Bronchial epithelial cell (primary cell): ENCODE data around the gene ZSCAN20. TPM values are rescaled to one million over a fixed set of nuclear protein-coding genes. Genes with fewer than 3 reads are reported as not detected.

Experiments
- DNase-seq: peaks from one replicate; pipeline ENCODE4 v3.0.0-alpha.2; 2010; ENCODE audit warnings: low read depth
- FAIRE-seq: peaks from 2 replicates; lab custom pipeline; 2011; peaks lifted over from hg19 to GRCh38; lab: Jason Lieb, UNC
- H3K27me3 ChIP-seq: 2 replicates; pipeline ENCODE4 v1.5.1; 2011; ENCODE audit warnings: low read length; ENCODE audit not compliant: control insufficient read depth, insufficient read depth
- H3K36me3 ChIP-seq: 2 replicates; pipeline ENCODE4 v1.5.1; 2011; ENCODE audit warnings: low read length; ENCODE audit not compliant: control insufficient read depth, insufficient read depth
- H3K4me3 ChIP-seq: 2 replicates; pipeline ENCODE4 v1.5.1; 2011; ENCODE audit warnings: mild to moderate bottlenecking, low read depth, low read length, control low read depth
- total RNA-seq: library from RNA; depleted of rRNA; stranded (reverse); fragments of >200 nt; gene quantifications from 2 replicates; pipeline ENCODE4 v1.2.1, GENCODE V29; 2014
- TF ChIP-seq, protein P1 (sequence below): IDR thresholded peaks from 2 replicates; pipeline ENCODE4 v1.5.1; 2011; ENCODE audit warnings: mild to moderate bottlenecking, moderate library complexity, low read length, control low read depth, inconsistent platforms; ENCODE audit not compliant: insufficient read depth, severe bottlenecking

Gene ZSCAN20
- total RNA-seq, 1 donor from 2014 or later = 8.2 TPM

DNA sequence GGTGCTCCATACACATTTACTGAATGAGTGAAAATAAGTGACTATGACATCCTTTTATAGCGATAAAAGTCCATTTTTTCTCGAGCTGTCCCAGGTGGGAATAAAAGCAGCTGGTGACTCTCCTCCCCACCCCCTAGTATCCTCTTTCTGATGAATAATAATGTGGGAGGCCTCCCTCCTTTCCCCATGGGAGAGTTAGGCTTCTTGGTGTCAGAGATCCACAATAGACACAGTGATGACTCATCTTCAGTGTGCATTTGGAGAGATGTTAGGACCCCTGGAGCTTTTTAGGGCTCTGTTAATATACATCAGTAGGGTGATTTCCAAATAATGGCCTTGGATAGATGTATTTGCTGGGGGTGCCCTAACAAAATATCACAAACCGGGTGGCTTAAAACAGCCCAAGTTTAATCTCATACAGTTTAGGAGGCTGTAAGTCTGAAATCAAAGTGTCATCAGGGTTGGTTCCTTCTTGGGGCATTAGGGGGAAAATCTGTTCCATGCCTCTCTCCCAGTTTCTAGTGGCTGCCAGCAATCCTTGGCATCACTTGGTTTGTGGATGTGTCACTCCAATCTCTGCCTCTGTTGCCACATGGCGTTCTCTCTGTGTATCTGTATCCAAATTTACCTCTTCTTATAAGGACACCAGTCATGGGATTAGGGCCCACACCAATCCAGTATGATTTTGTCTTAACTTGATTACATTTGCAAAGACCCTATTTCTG is 37.2 kb upstream of the ZSCAN20 start:
- Histone ChIP-seq H3K27me3 (no peaks in the 10 kb centered on the region), H3K36me3 (no peaks in the 10 kb centered on the region), H3K4me3 (no peak overlapping the region)
- TF ChIP-seq, protein P1, sequence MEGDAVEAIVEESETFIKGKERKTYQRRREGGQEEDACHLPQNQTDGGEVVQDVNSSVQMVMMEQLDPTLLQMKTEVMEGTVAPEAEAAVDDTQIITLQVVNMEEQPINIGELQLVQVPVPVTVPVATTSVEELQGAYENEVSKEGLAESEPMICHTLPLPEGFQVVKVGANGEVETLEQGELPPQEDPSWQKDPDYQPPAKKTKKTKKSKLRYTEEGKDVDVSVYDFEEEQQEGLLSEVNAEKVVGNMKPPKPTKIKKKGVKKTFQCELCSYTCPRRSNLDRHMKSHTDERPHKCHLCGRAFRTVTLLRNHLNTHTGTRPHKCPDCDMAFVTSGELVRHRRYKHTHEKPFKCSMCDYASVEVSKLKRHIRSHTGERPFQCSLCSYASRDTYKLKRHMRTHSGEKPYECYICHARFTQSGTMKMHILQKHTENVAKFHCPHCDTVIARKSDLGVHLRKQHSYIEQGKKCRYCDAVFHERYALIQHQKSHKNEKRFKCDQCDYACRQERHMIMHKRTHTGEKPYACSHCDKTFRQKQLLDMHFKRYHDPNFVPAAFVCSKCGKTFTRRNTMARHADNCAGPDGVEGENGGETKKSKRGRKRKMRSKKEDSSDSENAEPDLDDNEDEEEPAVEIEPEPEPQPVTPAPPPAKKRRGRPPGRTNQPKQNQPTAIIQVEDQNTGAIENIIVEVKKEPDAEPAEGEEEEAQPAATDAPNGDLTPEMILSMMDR = no peak
- no peak for FAIRE-seq
- peak; percentile 73 for DNase-seq

DNA sequence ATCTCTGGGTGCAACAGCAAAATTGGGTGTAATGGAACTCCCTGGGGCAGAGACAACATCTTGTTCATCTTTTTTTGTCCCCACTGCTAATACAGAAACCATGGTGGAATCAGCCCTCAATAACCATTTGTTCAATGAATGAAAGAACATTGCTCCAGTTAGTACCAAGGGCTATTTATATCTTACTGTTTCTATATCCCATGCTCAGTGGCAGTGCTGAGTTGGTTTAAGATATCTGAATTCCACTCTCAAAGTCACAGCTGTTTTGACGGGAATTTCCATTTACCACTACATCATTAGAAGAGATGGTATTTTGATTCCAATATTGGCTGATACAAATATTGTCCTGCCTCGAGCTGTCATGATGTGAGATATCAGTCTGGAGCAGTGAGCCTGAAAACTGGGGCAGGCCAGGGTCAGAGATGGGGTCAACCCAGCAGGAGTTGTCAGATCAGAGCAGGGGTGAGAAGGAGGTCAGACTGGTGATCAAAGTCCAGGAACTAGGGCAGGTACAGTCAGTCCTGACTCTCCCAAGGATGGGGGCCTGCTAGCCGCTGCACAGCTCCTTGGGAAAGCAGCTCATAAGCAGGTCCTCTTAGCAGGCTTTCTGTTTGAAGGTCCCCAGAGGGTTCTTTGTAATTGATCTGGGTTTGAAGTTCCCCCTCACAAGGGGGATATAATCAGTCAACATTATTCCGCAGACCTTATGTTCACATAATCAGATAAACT is 35.7 kb upstream of the ZSCAN20 start:
- H3K27me3 ChIP-seq = no peaks in the 10 kb centered on the region
- TF ChIP-seq, protein P1 = no peak
- no peaks in the 10 kb centered on the region for H3K36me3 ChIP-seq
- H3K4me3 ChIP-seq = no peak overlapping the region
- DNase-seq (no peak), FAIRE-seq (peak; percentile 72)

DNA sequence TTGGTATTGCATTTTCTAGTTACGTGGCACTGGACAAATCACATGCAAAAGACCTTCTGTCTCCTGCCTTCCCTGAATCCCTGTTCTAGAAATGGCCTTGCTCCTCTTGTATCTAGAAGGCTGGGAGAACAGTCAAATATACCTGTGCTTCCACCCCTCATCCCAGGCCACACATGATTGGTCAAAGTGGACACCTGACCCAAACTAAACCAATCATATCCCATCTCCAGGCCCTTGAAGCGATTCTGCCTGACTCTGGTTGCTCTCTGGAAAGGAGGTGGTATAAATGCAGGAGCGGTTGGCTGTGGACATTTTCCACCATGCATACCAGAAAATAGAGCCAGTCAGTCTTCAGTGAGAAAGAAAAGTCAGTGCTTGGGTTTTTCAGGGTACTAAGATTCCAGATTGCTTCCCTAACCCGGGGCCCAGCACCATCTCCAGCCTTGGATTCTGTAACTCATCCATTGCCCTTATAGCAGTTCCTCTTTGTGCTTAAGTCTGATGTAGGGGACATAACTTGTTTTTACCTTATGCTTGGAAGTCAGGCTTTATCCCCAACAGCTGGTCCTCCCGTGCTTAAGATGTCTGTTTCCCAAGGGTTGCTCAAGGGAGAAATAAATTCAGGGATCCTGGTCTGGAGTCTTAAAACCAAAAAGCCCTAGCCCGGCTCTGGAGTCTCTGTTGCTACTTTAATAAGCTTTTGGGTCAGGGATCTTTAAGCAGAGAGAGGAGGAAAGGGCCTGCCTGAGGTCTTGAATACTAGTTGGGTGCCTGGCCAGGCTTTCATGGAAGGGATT is 33.9 kb upstream of the ZSCAN20 start:
- Histone ChIP-seq H3K27me3 (no peaks in the 10 kb centered on the region), H3K4me3 (no peak overlapping the region), H3K36me3 (no peaks in the 10 kb centered on the region)
- DNase-seq (no peak), FAIRE-seq (no peak)
- TF ChIP-seq, protein P1 = no peak

DNA sequence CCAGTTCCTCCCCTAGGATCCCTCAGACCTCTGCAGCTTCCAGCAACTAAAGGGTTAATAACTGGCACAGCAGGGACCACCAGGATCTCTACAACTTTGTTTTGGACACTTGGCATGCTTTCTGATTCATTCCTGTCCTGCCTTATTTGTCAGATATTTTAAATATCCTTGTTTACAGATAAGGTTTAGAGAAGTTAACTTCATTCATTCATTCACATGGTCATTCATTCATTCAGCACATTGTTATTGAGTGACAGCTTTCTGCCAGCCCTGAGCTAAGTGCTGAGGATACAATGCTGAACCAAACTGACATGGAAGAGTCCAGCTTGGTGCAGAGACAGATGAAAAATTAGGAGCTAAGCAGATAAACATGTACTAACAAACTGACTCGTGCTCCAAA is 32.8 kb upstream of the ZSCAN20 start:
- Histone ChIP-seq H3K36me3 (no peaks in the 10 kb centered on the region), H3K27me3 (no peaks in the 10 kb centered on the region), H3K4me3 (no peak overlapping the region)
- DNase-seq (no peak), FAIRE-seq (no peak)
- TF ChIP-seq, protein P1 = no peak

DNA sequence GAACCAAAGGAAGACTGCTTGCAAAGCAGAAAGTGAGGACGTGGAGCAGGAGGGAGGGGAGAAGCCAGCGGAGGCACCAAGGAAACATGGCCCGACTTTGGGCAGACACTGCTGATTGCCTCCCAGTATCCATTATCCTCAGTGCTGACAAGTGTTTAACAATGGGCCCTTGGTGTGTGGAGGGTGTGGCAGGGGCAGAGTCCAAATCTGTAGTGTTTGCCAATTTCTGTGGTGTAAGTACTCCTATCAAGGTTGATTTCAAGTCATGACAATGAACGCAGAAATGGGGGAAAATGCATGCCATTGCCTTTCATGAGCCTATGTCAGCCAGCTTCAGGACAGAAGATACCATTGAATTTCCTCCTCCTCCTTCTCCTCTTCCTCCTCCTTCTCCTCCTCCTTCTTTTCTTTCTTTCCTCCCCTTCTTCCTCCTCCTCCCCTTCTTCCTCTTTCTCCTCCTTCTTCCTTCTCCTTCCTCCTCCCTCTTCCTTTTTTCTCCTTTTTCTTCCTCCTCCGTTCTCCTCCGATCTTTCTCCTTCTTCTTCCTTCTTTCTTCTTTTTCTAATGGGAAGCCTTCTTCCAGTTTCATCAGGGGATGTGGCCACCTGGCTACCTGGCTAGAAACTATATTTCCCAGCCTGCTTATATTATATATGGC is 31.2 kb upstream of the ZSCAN20 start:
- H3K4me3 ChIP-seq = no peak overlapping the region
- no peaks in the 10 kb centered on the region for H3K27me3 ChIP-seq
- TF ChIP-seq, protein P1 = no peak
- no peaks in the 10 kb centered on the region for H3K36me3 ChIP-seq
- DNase-seq = no peak
- no peak for FAIRE-seq
